Measurements from ENCODE around the gene PCDHA7. TPM values are rescaled to one million over a fixed set of nuclear protein-coding genes. Genes with fewer than 3 reads are reported as not detected.
"Not testable (repeated sequence)": the region's sequence is repeated elsewhere in the genome, so short reads cannot be mapped to it uniquely, and the experiment has no call there.

Gene PCDHA7
- total RNA-seq, 6 experiments from 2014 or later: 0.07 to 0.12 TPM; not detected in 4

DNA sequence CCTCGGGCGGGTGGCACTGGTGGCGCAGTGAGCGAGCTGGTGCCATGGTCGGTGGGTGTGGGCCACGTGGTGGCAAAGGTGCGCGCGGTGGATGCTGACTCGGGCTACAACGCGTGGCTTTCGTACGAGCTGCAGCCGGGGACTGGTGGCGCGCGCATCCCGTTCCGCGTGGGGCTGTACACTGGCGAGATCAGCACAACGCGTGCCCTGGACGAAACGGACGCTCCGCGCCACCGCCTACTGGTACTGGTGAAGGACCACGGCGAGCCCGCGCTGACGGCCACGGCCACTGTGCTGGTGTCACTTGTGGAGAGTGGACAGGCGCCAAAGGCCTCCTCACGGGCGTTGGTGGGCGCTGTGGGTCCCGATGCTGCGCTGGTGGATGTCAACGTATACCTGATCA, 25.2 kb upstream of the PCDHA7 start:
- peaks cover 0 to 10% (median 0%) of the 10 kb centered on the region in 4 donors for H3K9me3 ChIP-seq
- H3K36me3 ChIP-seq: no peaks in the 10 kb centered on the region
- H3K4me3 ChIP-seq: no peak overlapping the region
- peak in 1 of 3 donors; percentile 53 for DNase-seq
- TF ChIP-seq, protein P1, sequence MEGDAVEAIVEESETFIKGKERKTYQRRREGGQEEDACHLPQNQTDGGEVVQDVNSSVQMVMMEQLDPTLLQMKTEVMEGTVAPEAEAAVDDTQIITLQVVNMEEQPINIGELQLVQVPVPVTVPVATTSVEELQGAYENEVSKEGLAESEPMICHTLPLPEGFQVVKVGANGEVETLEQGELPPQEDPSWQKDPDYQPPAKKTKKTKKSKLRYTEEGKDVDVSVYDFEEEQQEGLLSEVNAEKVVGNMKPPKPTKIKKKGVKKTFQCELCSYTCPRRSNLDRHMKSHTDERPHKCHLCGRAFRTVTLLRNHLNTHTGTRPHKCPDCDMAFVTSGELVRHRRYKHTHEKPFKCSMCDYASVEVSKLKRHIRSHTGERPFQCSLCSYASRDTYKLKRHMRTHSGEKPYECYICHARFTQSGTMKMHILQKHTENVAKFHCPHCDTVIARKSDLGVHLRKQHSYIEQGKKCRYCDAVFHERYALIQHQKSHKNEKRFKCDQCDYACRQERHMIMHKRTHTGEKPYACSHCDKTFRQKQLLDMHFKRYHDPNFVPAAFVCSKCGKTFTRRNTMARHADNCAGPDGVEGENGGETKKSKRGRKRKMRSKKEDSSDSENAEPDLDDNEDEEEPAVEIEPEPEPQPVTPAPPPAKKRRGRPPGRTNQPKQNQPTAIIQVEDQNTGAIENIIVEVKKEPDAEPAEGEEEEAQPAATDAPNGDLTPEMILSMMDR (IDR thresholded peaks at IDR 0.05): no peak
- TF ChIP-seq POLR2A (IDR thresholded peaks at IDR 0.05): no peak
- H3K4me1 ChIP-seq: no peaks in the 10 kb centered on the region
- ATAC-seq: no peak
- intact Hi-C loops (cut with DNase I): no loop called here
- 20% methylated on average over 1 of the region's 43 CpGs for WGBS (ENCODE audit: insufficient coverage, low coverage, low lambda C conversion rate, missing lambda C conversion rate)
- H3K27me3 ChIP-seq: no peaks in the 10 kb centered on the region
- H3K27ac ChIP-seq: no peak overlapping the region

DNA sequence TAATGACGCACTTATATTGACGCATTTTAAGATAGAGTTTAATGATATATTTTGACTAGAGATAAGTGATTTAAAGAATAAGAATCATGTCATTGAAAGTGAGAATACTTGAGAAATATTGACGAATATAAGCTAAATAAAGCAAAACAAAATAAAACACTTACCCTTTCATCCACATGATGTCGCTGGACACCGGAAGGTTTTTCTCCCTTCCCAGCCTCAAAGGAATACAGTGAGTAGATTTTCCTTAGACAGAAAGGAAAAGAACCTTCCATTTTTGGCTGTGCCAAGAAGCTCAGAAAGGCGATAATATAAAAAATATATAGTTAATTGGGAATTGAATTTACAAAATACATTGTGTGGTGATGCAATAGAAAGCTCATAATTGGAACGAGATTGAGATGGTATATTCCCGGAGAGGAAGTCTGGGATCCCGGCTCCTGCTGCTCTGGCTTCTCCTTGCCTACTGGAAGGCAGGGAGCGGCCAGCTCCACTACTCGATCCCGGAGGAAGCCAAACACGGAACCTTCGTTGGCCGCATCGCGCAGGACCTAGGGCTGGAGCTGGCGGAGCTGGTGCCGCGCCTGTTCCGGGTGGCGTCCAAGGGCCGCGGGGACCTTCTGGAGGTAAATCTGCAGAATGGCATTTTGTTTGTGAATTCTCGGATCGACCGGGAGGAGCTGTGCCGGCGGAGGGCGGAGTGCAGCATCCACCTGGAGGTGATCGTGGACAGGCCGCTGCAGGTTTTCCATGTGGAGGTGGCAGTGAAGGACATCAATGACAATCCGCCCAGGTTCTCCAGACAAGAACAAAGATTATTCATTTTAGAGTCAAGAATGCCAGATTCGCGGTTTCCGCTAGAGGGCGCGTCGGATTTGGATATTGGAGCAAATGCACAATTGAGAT, 12.4 kb upstream of the PCDHA7 start, which contains the start of gene PCDHA5:
PCDHA5 (plus strand) TSS at position 239 of the 906 bp plus-strand sequence.
- Histone ChIP-seq H3K4me3 (no peak within 1 kb of the TSS), H3K27ac (no peak within 1 kb of the TSS), H3K27me3 (peaks cover 0 to 8% of the 10 kb centered on the region in 2 donors), H3K36me3 (no peaks in the 10 kb centered on the region), H3K9me3 (no peaks in the 10 kb centered on the region), H3K4me1 (no peaks in the 10 kb centered on the region)
- TF ChIP-seq, protein P1 (IDR thresholded peaks at IDR 0.05): peak; percentile 13 to 34 (median 27)
- no peak for TF ChIP-seq POLR2A (IDR thresholded peaks at IDR 0.05)
- WGBS (ENCODE audit: insufficient coverage, low coverage, low lambda C conversion rate, missing lambda C conversion rate): 23% methylated on average over 23 of the region's 39 CpGs
- ATAC-seq (no peak), DNase-seq (no peak)
- intact Hi-C loops (cut with DNase I): no loop called here

DNA sequence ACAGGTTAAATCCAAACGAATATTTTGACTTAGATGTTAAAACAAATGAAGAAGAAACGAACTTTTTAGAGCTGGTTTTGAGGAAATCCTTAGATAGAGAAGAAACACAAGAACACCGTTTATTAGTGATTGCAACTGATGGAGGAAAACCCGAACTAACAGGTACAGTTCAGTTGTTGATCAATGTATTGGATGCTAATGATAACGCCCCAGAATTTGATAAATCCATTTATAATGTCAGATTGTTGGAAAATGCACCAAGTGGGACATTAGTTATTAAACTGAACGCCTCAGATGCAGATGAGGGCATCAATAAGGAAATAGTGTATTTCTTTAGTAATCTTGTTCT, 11.8 kb upstream of the PCDHA7 start:
- ATAC-seq (no peak), DNase-seq (no peak)
- no peak for TF ChIP-seq POLR2A (IDR thresholded peaks at IDR 0.05)
- TF ChIP-seq, protein P1 (IDR thresholded peaks at IDR 0.05): peak in 1 of 4 donors; percentile 2
- H3K27ac ChIP-seq: no peak overlapping the region
- no peaks in the 10 kb centered on the region for H3K9me3 ChIP-seq
- intact Hi-C loops (cut with DNase I): no loop called here
- no peak overlapping the region for H3K4me3 ChIP-seq
- peaks cover 0 to 11% of the 10 kb centered on the region in 2 donors for H3K27me3 ChIP-seq
- no peaks in the 10 kb centered on the region for H3K36me3 ChIP-seq
- WGBS (ENCODE audit: insufficient coverage, low coverage, low lambda C conversion rate, missing lambda C conversion rate): 20% methylated on average over 6 of the region's 6 CpGs
- H3K4me1 ChIP-seq: no peaks in the 10 kb centered on the region

DNA sequence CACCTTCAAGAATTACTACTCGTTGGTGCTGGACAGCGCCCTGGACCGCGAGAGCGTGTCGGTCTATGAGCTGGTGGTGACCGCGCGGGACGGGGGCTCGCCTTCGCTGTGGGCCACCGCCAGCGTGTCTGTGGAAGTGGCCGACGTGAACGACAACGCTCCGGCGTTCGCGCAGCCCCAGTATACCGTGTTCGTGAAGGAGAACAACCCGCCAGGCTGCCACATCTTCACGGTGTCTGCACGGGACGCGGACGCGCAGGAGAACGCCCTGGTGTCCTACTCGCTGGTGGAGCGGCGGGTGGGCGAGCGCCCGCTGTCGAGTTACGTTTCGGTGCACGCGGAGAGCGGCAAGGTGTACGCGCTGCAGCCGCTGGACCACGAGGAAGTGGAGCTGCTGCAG, 11.1 kb upstream of the PCDHA7 start:
- ATAC-seq; H3K36me3 ChIP-seq; H3K27ac ChIP-seq; H3K4me3 ChIP-seq; intact Hi-C loops (cut with DNase I); H3K4me1 ChIP-seq; H3K9me3 ChIP-seq; DNase-seq: not testable (repeated sequence)
- WGBS (ENCODE audit: insufficient coverage, low coverage, low lambda C conversion rate, missing lambda C conversion rate): 25% methylated on average over 4 of the region's 48 CpGs
- peaks cover 0 to 11% of the 10 kb centered on the region in 2 donors for H3K27me3 ChIP-seq

DNA sequence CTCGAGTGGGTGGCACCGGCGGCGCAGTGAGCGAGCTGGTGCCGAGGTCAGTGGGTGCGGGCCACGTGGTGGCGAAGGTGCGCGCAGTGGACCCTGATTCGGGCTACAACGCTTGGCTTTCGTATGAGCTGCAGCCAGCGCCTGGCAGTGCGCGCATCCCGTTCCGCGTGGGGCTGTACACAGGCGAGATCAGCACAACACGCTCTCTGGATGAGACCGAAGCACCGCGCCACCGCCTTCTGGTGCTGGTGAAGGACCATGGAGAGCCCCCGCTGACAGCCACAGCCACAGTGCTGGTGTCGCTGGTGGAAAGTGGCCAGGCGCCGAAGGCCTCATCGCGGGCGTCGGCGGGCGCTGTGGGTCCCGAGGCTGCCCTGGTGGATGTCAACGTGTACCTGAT, 10.6 kb upstream of the PCDHA7 start:
- no CpG with 5 or more reads among the region's 38 CpGs for WGBS (ENCODE audit: insufficient coverage, low coverage, low lambda C conversion rate, missing lambda C conversion rate)
- intact Hi-C loops (cut with DNase I): no loop called here
- peaks cover 0 to 8% of the 10 kb centered on the region in 2 donors for H3K27me3 ChIP-seq
- H3K4me3 ChIP-seq: no peak overlapping the region
- ATAC-seq (no peak), DNase-seq (peak in 1 of 3 donors; percentile 46)
- no peaks in the 10 kb centered on the region for H3K4me1 ChIP-seq
- no peak for TF ChIP-seq POLR2A (IDR thresholded peaks at IDR 0.05)
- TF ChIP-seq, protein P1 (IDR thresholded peaks at IDR 0.05): no peak
- peaks cover 0 to 2% (median 0%) of the 10 kb centered on the region in 4 donors for H3K9me3 ChIP-seq
- H3K27ac ChIP-seq: no peak overlapping the region
- H3K36me3 ChIP-seq: no peaks in the 10 kb centered on the region

Data from right lobe of liver (tissue), 6 donors.